HG02678 (cell line): ENCODE measurements around the gene SPRR2B.
"Not testable (repeated sequence)": the region's sequence is repeated elsewhere in the genome, so short reads cannot be mapped to it uniquely, and the experiment has no call there.

Experiments
- ATAC-seq: cut with Tn5 transposase; IDR thresholded peaks from one replicate; pipeline ENCODE4 v1.9.1; 2021; ENCODE audit warnings: mild to moderate bottlenecking, moderate library complexity; ENCODE audit not compliant: unreplicated experiment

SPRR2B gene

GRCh38 chr1:153071511-153071910 is at the start of gene SPRR2B:
Gene SPRR2B, minus strand, starts transcription at chr1:153071611. Its CDS starts 772 bp downstream, at chr1:153070839.
- ATAC-seq = no peak

GRCh38 chr1:153120945-153121344 is 49.5 kb upstream of the SPRR2B start:
- no peak for ATAC-seq

GRCh38 chr1:153119491-153119971 is 48.1 kb upstream of the SPRR2B start:
- no peak for ATAC-seq

- ATAC-seq = not testable (repeated sequence)
Measured at GRCh38 chr1:153115264-153115663, 43.9 kb upstream of the SPRR2B start.

- no peak for ATAC-seq
Measured at GRCh38 chr1:153113416-153113815, 42.0 kb upstream of the SPRR2B start, which contains the start of gene SPRR2F. Gene SPRR2F, minus strand, starts transcription at chr1:153113516. Its CDS starts 783 bp downstream, at chr1:153112733.

- not testable (repeated sequence) for ATAC-seq
Measured at GRCh38 chr1:153112454-153112853, 41.0 kb upstream of the SPRR2B start.

- no peak for ATAC-seq
Measured at GRCh38 chr1:153100245-153100644, 28.8 kb upstream of the SPRR2B start.

GRCh38 chr1:153099461-153100045 is 28.1 kb upstream of the SPRR2B start:
- no peak for ATAC-seq

GRCh38 chr1:153095764-153096163 is 24.4 kb upstream of the SPRR2B start:
- ATAC-seq = no peak

GRCh38 chr1:153094426-153094825 is 23.0 kb upstream of the SPRR2B start, which contains the start of gene SPRR2E:
Gene SPRR2E, minus strand, starts transcription at chr1:153094526. Its CDS starts 775 bp downstream, at chr1:153093751.
- no peak for ATAC-seq

- no peak for ATAC-seq
Measured at GRCh38 chr1:153087652-153088051, 16.2 kb upstream of the SPRR2B start.

- ATAC-seq = no peak
Measured at GRCh38 chr1:153081736-153082135, 10.3 kb upstream of the SPRR2B start.

GRCh38 chr1:153072806-153073726 is 1.7 kb upstream of the SPRR2B start:
- no peak for ATAC-seq

- no peak for ATAC-seq
Measured at GRCh38 chr1:153070243-153070642, 1.2 kb downstream of the SPRR2B start.

- no peak for ATAC-seq
Measured at GRCh38 chr1:153058826-153059784, 12.3 kb downstream of the SPRR2B start.

- ATAC-seq = no peak
Measured at GRCh38 chr1:153058154-153058553, 13.3 kb downstream of the SPRR2B start.

GRCh38 chr1:153057375-153057774 is 14.0 kb downstream of the SPRR2B start, which contains the start of gene SPRR2A:
Gene SPRR2A, minus strand, starts transcription at chr1:153057512. Its CDS starts 777 bp downstream, at chr1:153056735.
- ATAC-seq = no peak

GRCh38 chr1:153056111-153056510 is 15.3 kb downstream of the SPRR2B start:
- ATAC-seq = not testable (repeated sequence)

- no peak for ATAC-seq
Measured at GRCh38 chr1:153049211-153049610, 22.2 kb downstream of the SPRR2B start.

- no peak for ATAC-seq
Measured at GRCh38 chr1:153040950-153041631, 30.3 kb downstream of the SPRR2B start, which contains the start of gene SPRR2D. Gene SPRR2D, minus strand, starts transcription at chr1:153041120. Its CDS starts 774 bp downstream, at chr1:153040346.
